LNCaP clone FGC (cell line): ENCODE measurements around the gene HMSD.
"Not testable (repeated sequence)": the region's sequence is repeated elsewhere in the genome, so short reads cannot be mapped to it uniquely, and the experiment has no call there.

Experiments used
- DNase-seq: peaks from one replicate; pipeline ENCODE4 v3.0.0-alpha.2; 2011; ENCODE audit warnings: low read depth
- H3K4me3 ChIP-seq: 2 replicates; pipeline ENCODE4 v1.5.1; 2011; ENCODE audit warnings: mild to moderate bottlenecking, low read depth, low read length, control low read depth
- CTCF ChIP-seq: IDR thresholded peaks from 2 replicates; pipeline ENCODE4 v1.5.1; 2012; ENCODE audit warnings: mild to moderate bottlenecking; ENCODE audit not compliant: control insufficient read depth, insufficient read depth; ENCODE audit errors: extremely low read depth

Gene HMSD

GRCh38 chr18:63930773-63931354, 18.2 kb upstream of the HMSD start:
- no peak for TF ChIP-seq CTCF
- H3K4me3 ChIP-seq = no peak overlapping the region
- no peak for DNase-seq

GRCh38 chr18:63936156-63936931, 12.8 kb upstream of the HMSD start:
- TF ChIP-seq CTCF = peak; percentile 97
- peak overlapping the region; percentile 46 for H3K4me3 ChIP-seq
- peak; percentile 48 for DNase-seq

GRCh38 chr18:63936932-63937393, 12.1 kb upstream of the HMSD start:
- H3K4me3 ChIP-seq = peak overlapping the region; percentile 46
- TF ChIP-seq CTCF = no peak
- no peak for DNase-seq

- TF ChIP-seq CTCF = no peak
- H3K4me3 ChIP-seq = no peak overlapping the region
- DNase-seq = no peak
These were observed 9.1 kb upstream of the HMSD start for GRCh38 chr18:63940008-63940407.

GRCh38 chr18:63940543-63941050, 8.5 kb upstream of the HMSD start:
- not testable (repeated sequence) for DNase-seq, H3K4me3 ChIP-seq

- no peak overlapping the region for H3K4me3 ChIP-seq
- TF ChIP-seq CTCF = no peak
- DNase-seq = no peak
These were observed 1.9 kb upstream of the HMSD start for GRCh38 chr18:63947051-63947790.

- no peak overlapping the region for H3K4me3 ChIP-seq
- no peak for TF ChIP-seq CTCF
- no peak for DNase-seq
These were observed 2.2 kb downstream of the HMSD start for GRCh38 chr18:63951302-63951705.
